GM12873 (cell line): ENCODE measurements around the gene JAK2.

ENCODE experiments used
- TF ChIP-seq, protein P1 (sequence below): IDR thresholded peaks from 2 replicates; pipeline ENCODE4 v1.5.1; 2012; ENCODE audit warnings: low read depth, mild to moderate bottlenecking, moderate library complexity, low read length, control low read depth; ENCODE audit not compliant: insufficient read depth; ENCODE audit errors: missing control alignments

The JAK2 gene

DNA sequence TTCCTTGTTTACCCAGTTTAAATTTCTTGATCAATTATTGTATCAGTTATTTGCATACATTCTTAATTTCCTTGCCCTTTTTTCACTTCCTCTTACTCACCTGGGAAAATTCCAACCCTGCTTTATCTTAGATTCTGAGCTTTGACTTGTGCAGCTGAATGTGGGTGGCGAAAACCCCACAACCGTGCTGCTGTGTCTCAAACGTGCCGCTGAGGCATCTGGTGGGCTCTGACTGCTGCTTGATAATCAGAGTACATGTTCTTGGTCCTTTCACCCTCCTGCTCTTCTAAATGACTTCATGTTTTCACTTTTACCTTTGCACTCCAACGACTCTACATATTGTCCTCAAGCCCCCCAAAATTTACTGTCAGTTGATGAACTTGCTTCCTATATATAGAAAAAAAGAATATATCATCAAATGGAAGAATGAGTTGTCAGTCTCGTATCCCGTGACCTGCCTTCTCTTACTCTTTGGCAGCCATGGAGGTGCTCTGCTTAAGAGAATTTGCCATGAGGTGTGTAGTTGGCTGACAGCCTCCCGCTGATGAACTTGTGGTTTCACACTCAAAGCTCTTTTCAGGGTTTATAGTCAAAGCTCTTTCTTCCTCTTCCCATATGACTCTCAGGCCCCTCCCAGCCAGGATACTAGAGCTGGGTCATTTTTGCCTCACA is 14.0 kb upstream of the JAK2 start:
- TF ChIP-seq, protein P1, sequence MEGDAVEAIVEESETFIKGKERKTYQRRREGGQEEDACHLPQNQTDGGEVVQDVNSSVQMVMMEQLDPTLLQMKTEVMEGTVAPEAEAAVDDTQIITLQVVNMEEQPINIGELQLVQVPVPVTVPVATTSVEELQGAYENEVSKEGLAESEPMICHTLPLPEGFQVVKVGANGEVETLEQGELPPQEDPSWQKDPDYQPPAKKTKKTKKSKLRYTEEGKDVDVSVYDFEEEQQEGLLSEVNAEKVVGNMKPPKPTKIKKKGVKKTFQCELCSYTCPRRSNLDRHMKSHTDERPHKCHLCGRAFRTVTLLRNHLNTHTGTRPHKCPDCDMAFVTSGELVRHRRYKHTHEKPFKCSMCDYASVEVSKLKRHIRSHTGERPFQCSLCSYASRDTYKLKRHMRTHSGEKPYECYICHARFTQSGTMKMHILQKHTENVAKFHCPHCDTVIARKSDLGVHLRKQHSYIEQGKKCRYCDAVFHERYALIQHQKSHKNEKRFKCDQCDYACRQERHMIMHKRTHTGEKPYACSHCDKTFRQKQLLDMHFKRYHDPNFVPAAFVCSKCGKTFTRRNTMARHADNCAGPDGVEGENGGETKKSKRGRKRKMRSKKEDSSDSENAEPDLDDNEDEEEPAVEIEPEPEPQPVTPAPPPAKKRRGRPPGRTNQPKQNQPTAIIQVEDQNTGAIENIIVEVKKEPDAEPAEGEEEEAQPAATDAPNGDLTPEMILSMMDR: no peak

GRCh38 chr9:4973246-4973645 is 11.8 kb upstream of the JAK2 start:
- TF ChIP-seq, protein P1: no peak

DNA sequence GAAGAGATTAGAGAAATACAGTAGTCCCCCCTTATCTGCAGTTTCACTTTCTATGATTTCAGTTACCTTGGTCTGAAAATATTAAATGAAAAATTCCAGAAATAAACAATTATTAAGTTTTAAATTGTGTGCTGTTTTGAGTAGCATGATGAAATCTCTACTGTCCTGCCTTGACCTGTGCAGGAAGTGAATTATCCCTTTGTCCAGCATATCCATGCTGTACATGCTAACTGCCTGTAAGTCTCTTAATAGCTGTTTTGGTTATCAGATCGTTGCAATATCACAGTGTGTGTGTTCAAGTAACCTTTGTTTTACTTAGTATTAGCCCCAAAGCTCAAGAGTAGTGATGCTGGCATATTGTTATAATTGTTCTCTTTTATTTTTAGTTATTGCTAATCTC is 11.2 kb upstream of the JAK2 start:
- TF ChIP-seq, protein P1: no peak

- TF ChIP-seq, protein P1: no peak
These were observed 5.8 kb upstream of the JAK2 start for GRCh38 chr9:4979239-4979638.

- TF ChIP-seq, protein P1: no peak
These were observed 4.9 kb upstream of the JAK2 start for GRCh38 chr9:4980086-4980727.

GRCh38 chr9:4982721-4983482 is 2.2 kb upstream of the JAK2 start:
- TF ChIP-seq, protein P1: no peak

DNA sequence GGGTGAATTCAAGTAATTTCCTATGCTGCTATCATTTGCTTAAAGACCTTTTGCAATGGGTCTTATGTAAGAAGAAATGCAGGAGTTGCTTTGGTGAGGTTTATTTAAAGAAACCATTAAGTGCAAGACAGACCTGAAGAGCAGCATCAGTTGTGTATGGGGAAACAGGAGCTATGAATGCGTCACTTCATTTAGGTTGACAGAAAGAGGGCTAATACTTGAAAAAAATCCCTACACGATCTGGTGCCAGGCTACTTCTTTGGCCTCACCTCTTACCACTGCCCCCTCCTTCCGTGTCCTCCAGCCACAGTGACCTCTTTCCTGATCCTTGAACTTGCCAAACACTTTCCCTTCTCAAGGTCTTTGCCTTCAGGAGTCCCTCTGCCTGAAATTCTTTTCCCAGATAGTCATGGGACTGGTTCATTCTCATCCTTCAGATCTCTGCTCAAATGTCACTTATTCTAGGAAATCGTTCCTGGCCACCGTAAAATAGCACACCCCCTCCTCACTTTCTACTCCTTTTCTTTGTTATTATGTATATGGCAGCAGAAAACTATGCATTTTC is 1.4 kb upstream of the JAK2 start:
- TF ChIP-seq, protein P1: no peak
